H9 (cell line): ENCODE results near the gene ACBD6. TPM values are rescaled to one million over a fixed set of nuclear protein-coding genes. Genes with fewer than 3 reads are reported as not detected.
A peak's percentile ranks its signal among the peaks of the same experiment; 100 is the strongest.

Experiments used
- DNase-seq: peaks from one replicate; pipeline ENCODE4 v3.0.0-alpha.2; 2017
- H2AFZ ChIP-seq: one replicate; pipeline ENCODE4 v1.6.1; 2013; ENCODE audit warnings: mild to moderate bottlenecking, low read length, control low read depth, moderate library complexity
- H2AK5ac ChIP-seq: 2 replicates; pipeline ENCODE4 v1.6.1; 2013; ENCODE audit warnings: low read length, control low read depth, mixed read lengths; ENCODE audit not compliant: insufficient read length
- H2BK120ac ChIP-seq: one replicate; pipeline ENCODE4 v1.6.1; 2013; ENCODE audit warnings: low read depth, mild to moderate bottlenecking, low read length, control low read depth, inconsistent platforms; ENCODE audit not compliant: poor library complexity, severe bottlenecking
- H2BK12ac ChIP-seq: 2 replicates; pipeline ENCODE4 v1.6.1; 2013; ENCODE audit warnings: low read length, control low read depth, mixed read lengths, low read depth; ENCODE audit not compliant: insufficient read length
- H2BK15ac ChIP-seq: 2 replicates; pipeline ENCODE4 v1.6.1; 2013; ENCODE audit warnings: low read depth, low read length, control low read depth
- H2BK20ac ChIP-seq: one replicate; pipeline ENCODE4 v1.6.1; 2013; ENCODE audit warnings: low read depth, mild to moderate bottlenecking, low read length, control low read depth, inconsistent platforms; ENCODE audit not compliant: poor library complexity, severe bottlenecking
- H2BK5ac ChIP-seq: 2 replicates; pipeline ENCODE4 v1.6.1; 2013; ENCODE audit warnings: low read length, control low read depth, mixed read lengths; ENCODE audit not compliant: insufficient read length
- H3K14ac ChIP-seq: 2 replicates; pipeline ENCODE4 v1.6.1; 2013; ENCODE audit warnings: low read length, control low read depth; ENCODE audit not compliant: insufficient read depth
- H3K18ac ChIP-seq: 2 replicates; pipeline ENCODE4 v1.6.1; 2013; ENCODE audit warnings: low read depth, mild to moderate bottlenecking, mixed read lengths, low read length, control low read depth; ENCODE audit not compliant: insufficient read length
- H3K23ac ChIP-seq: 2 replicates; pipeline ENCODE4 v1.6.1; 2013; ENCODE audit warnings: low read length, control low read depth, mixed read lengths, low read depth; ENCODE audit not compliant: insufficient read length
- H3K23me2 ChIP-seq: 2 replicates; pipeline ENCODE4 v1.6.1; 2013; ENCODE audit warnings: low read depth, mild to moderate bottlenecking, mixed read lengths, low read length, control low read depth; ENCODE audit not compliant: insufficient read length, poor library complexity, severe bottlenecking
- H3K27ac ChIP-seq: 2 replicates; pipeline ENCODE4 v1.5.1; 2013; ENCODE audit warnings: low read length, control low read depth, mixed read lengths, low read depth; ENCODE audit not compliant: insufficient read length
- H3K27me3 ChIP-seq: 2 replicates; pipeline ENCODE4 v1.6.1; 2013; ENCODE audit warnings: low read length, control low read depth, inconsistent platforms; ENCODE audit not compliant: insufficient read depth
- H3K4ac ChIP-seq: 2 replicates; pipeline ENCODE4 v1.6.1; 2013; ENCODE audit warnings: low read depth, mild to moderate bottlenecking, control low read depth, inconsistent platforms, low read length, moderate library complexity
- H3K4me1 ChIP-seq: 2 replicates; pipeline ENCODE4 v1.6.1; 2013; ENCODE audit warnings: low read length, control low read depth, inconsistent platforms; ENCODE audit not compliant: insufficient read depth
- H3K4me2 ChIP-seq: 2 replicates; pipeline ENCODE4 v1.6.1; 2013; ENCODE audit warnings: low read length, control low read depth, mixed read lengths; ENCODE audit not compliant: insufficient read length, insufficient read depth
- H3K56ac ChIP-seq: 2 replicates; pipeline ENCODE4 v1.6.1; 2013; ENCODE audit warnings: low read depth, mild to moderate bottlenecking, mixed read lengths, low read length, control low read depth; ENCODE audit not compliant: insufficient read length
- H3K79me1 ChIP-seq: 2 replicates; pipeline ENCODE4 v1.6.1; 2013; ENCODE audit warnings: low read depth, mild to moderate bottlenecking, moderate library complexity, low read length, control low read depth, inconsistent platforms; ENCODE audit not compliant: insufficient read depth, poor library complexity, severe bottlenecking
- H3K79me2 ChIP-seq: 2 replicates; pipeline ENCODE4 v1.6.1; 2013; ENCODE audit warnings: low read length, control low read depth, inconsistent platforms; ENCODE audit not compliant: insufficient read depth
- H3K9ac ChIP-seq: 2 replicates; pipeline ENCODE4 v1.6.1; 2013; ENCODE audit warnings: low read length, control low read depth, mixed read lengths; ENCODE audit not compliant: insufficient read length; ENCODE audit errors: extremely low read depth
- H3K9me3 ChIP-seq: one replicate; pipeline ENCODE4 v1.6.1; 2013; ENCODE audit warnings: low read depth, low read length, inconsistent platforms; ENCODE audit not compliant: control insufficient read depth
- H3T11ph ChIP-seq: one replicate; pipeline ENCODE4 v1.6.1; 2013; ENCODE audit warnings: mild to moderate bottlenecking, low read length, control low read depth, inconsistent platforms
- H4K20me1 ChIP-seq: one replicate; pipeline ENCODE4 v1.6.1; 2013; ENCODE audit not compliant: control insufficient read depth, insufficient read length, insufficient read depth
- H4K5ac ChIP-seq: 2 replicates; pipeline ENCODE4 v1.6.1; 2013; ENCODE audit warnings: low read depth, mild to moderate bottlenecking, mixed read lengths, low read length, control low read depth; ENCODE audit not compliant: insufficient read length
- H4K8ac ChIP-seq: replicated peaks from 2 replicates; pipeline ENCODE4 v1.6.1; 2013; ENCODE audit warnings: low read length, control low read depth, mixed read lengths, low read depth; ENCODE audit not compliant: insufficient read length
- H4K91ac ChIP-seq: 2 replicates; pipeline ENCODE4 v1.6.1; 2013; ENCODE audit warnings: low read depth, mild to moderate bottlenecking, moderate library complexity, mixed read lengths, low read length, control low read depth; ENCODE audit not compliant: insufficient read length
- H3K27ac Mint-ChIP-seq, 3 experiments: 2 replicates in 2 of 3; 3 replicates in 1 of 3; pipeline ENCODE4 v1.8.0; 2020 to 2021; ENCODE audit warnings: mixed read lengths in 3 of 3, mild to moderate bottlenecking in 1 of 3, moderate library complexity in 1 of 3
- H3K27me3 Mint-ChIP-seq: 2 replicates; pipeline ENCODE4 v1.8.0; 2021; ENCODE audit warnings: low read depth, mild to moderate bottlenecking, moderate library complexity, mixed read lengths
- H3K36me3 Mint-ChIP-seq, 3 experiments: 2 replicates in 2 of 3; 3 replicates in 1 of 3; pipeline ENCODE4 v1.8.0; 2020 to 2021; ENCODE audit warnings: low read depth in 3 of 3, mixed read lengths in 3 of 3; ENCODE audit not compliant: insufficient read depth in 1 of 3
- H3K4me1 Mint-ChIP-seq, 2 experiments: 2 replicates each; pipeline ENCODE4 v1.8.0; 2020; ENCODE audit warnings: mixed read lengths in 2 of 2
- H3K4me3 Mint-ChIP-seq, 2 experiments: 2 replicates in 1 of 2; 3 replicates in 1 of 2; pipeline ENCODE4 v1.8.0; 2020 to 2021; ENCODE audit warnings: mild to moderate bottlenecking in 2 of 2, mixed read lengths in 2 of 2, moderate library complexity in 1 of 2
- H3K9me3 Mint-ChIP-seq, 2 experiments: 2 replicates in 1 of 2; 3 replicates in 1 of 2; pipeline ENCODE4 v1.8.0; 2020; ENCODE audit warnings: mild to moderate bottlenecking in 2 of 2, mixed read lengths in 2 of 2, moderate library complexity in 1 of 2
- CTCF ChIP-seq: fragments of 200-600 bp; sonication (generic); conservative IDR thresholded peaks from 3 replicates; pipeline ENCODE4 v1.8.0; 2021; ENCODE audit warnings: antibody characterized with exemption, mild to moderate bottlenecking
- whole genome bisulfite sequencing: extraction: QIAGEN DNeasy Blood & Tissue Kit; methylation state at CpG from one replicate; pipeline ENCODE4 v1.1.7; 2013; ENCODE audit warnings: missing lambda C conversion rate, low lambda C conversion rate, mixed read lengths; ENCODE audit not compliant: insufficient read length; ENCODE audit errors: extremely low coverage; 5-methylcytosine and 5-hydroxymethylcytosine counted together
- total RNA-seq: library from RNA; stranded (reverse); gene quantifications from 2 replicates; pipeline ENCODE4 v1.2.1, GENCODE V29; 2021

ACBD6 gene
- total RNA-seq, 1 experiment from 2014 or later: 51.4 TPM

- Histone ChIP-seq H3K14ac (no peak overlapping the region), H2BK12ac (no peak overlapping the region), H3K23me2 (no peaks in the 10 kb centered on the region), H2BK15ac (no peak overlapping the region; the same call in 1 of the 2 replicates), H2BK20ac (no peak overlapping the region), H3K9me3 (no peaks in the 10 kb centered on the region), H3K4me2 (no peak overlapping the region), H4K5ac (no peak overlapping the region), H2AFZ (no peak overlapping the region), H3K27me3 (no peaks in the 10 kb centered on the region), H3K18ac (no peak overlapping the region), H2BK120ac (no peak overlapping the region), H3K9ac (no peak overlapping the region), H2BK5ac (no peak overlapping the region), H3K79me1 (no peaks in the 10 kb centered on the region), H4K20me1 (no peaks in the 10 kb centered on the region), H3K4me1 (peaks cover 5% of the 10 kb centered on the region; the same call in 1 of the 2 replicates), H3K4ac (no peak overlapping the region), H3K56ac (no peak overlapping the region), H4K91ac (no peak overlapping the region), H3T11ph (no peak overlapping the region), H3K23ac (no peak overlapping the region), H2AK5ac (no peak overlapping the region), H3K79me2 (no peaks in the 10 kb centered on the region), H4K8ac (no peak overlapping the region), H3K27ac (no peak overlapping the region)
- TF ChIP-seq CTCF: peak; percentile 94
- peaks cover 33 to 47% of the 10 kb centered on the region in 2 experiments for H3K4me1 Mint-ChIP-seq
- no CpG with 5 or more reads among the region's 12 CpGs for WGBS
- H3K27ac Mint-ChIP-seq: peak overlapping the region in 2 of 3 experiments; percentile 25 to 44; a peak in 1 of 7 replicates
- H3K36me3 Mint-ChIP-seq: no peaks in the 10 kb centered on the region
- peak; percentile 83 for DNase-seq
- peaks cover 3% of the 10 kb centered on the region for H3K27me3 Mint-ChIP-seq
- no peak overlapping the region for H3K4me3 Mint-ChIP-seq
- no peaks in the 10 kb centered on the region for H3K9me3 Mint-ChIP-seq
Measured at GRCh38 chr1:180252638-180253536, 249.5 kb downstream of the ACBD6 start.
